ENCODE results near the gene EPB41L4A.

EPB41L4A gene

DNA sequence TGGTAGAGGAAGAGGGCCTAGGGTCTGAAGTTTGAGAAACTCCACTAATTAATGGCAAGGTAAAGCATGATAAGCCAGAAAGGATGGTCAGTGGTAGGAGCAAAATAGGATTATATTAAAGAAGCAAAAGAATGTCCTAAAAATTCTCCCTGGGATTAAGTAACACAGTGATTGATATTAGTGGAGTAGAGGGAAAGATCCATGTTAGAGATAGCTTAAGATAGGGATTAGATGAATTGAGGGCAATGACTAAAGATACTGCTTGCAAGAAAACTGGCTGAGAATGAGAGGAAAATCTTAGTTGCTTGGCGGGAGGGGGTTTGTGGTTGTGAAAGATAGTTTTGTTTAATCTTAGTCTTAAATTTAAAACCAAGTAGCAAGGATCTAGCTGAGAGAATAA, 255.6 kb downstream of the EPB41L4A start:
- Histone ChIP-seq H3K4me2 (ENCODE audit: low read length) (no peak overlapping the region), H3K18ac (ENCODE audit: low read length) (no peak overlapping the region), H3K4ac (ENCODE audit: low read depth, low read length) (no peak overlapping the region), H3K36me3 (ENCODE audit: control insufficient read depth, insufficient read depth, low read length) (peaks cover 8% of the 10 kb centered on the region), H4K5ac (ENCODE audit: low read length) (no peak overlapping the region), H3K23ac (ENCODE audit: low read length) (no peak overlapping the region), H2AK5ac (ENCODE audit: low read length) (no peak overlapping the region), H3K27me3 (ENCODE audit: insufficient read depth, low read length, poor library complexity) (no peaks in the 10 kb centered on the region), H3K79me2 (ENCODE audit: control insufficient read depth, insufficient read depth, low read length) (peaks cover 22% of the 10 kb centered on the region), H3K79me1 (ENCODE audit: low read length) (peaks cover 3% of the 10 kb centered on the region), H2BK120ac (ENCODE audit: low read depth, low read length) (no peak overlapping the region), H2BK15ac (replicated peaks; ENCODE audit: low read depth) (no peak overlapping the region), H3K27ac (ENCODE audit: low read depth, low read length) (no peak overlapping the region), H3K9ac (ENCODE audit: low read length) (no peak overlapping the region), H3K4me1 (ENCODE audit: control insufficient read depth, low read depth, low read length) (peaks cover 7% of the 10 kb centered on the region), H3K56ac (ENCODE audit: low read length) (no peak overlapping the region), H2BK5ac (ENCODE audit: low read length) (no peak overlapping the region), H4K8ac (ENCODE audit: low read depth, low read length) (no peak overlapping the region), H3K4me3 (ENCODE audit: low read length) (no peak overlapping the region)
- WGBS (ENCODE audit: extremely low coverage, insufficient coverage, low lambda C conversion rate), result 100% methylated on average over 1 of the region's 1 CpG
- DNase-seq, result no peak

DNA sequence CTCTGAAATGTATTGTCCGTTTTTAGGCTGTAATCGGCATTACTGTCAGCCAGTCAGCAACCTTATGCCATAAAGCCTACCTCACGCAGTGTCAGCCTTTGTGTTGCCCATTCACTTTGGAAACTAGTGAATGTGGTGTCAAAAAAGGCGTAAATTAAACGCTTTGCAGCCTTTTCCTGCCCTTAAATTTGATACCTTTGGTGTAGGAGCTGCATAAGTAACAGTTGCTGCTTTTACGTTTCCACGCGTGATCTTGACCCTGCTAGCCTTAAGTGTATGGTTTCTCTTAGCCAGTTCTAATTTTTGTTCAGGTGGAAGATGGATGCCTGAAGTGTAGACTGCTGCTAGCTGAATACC, 257.7 kb downstream of the EPB41L4A start:
- peaks cover 8% of the 10 kb centered on the region for H3K36me3 ChIP-seq (ENCODE audit: control insufficient read depth, insufficient read depth, low read length)
- H2BK120ac ChIP-seq (ENCODE audit: low read depth, low read length), result no peak overlapping the region
- peak overlapping the region; percentile 90 for H2AK5ac ChIP-seq (ENCODE audit: low read length)
- H4K5ac ChIP-seq (ENCODE audit: low read length), result no peak overlapping the region
- peak overlapping the region; percentile 98 for H3K56ac ChIP-seq (ENCODE audit: low read length)
- H3K23ac ChIP-seq (ENCODE audit: low read length), result no peak overlapping the region
- H2BK5ac ChIP-seq (ENCODE audit: low read length), result no peak overlapping the region
- no CpG with 5 or more reads among the region's 8 CpGs for WGBS (ENCODE audit: extremely low coverage, insufficient coverage, low lambda C conversion rate)
- peaks cover 22% of the 10 kb centered on the region for H3K79me2 ChIP-seq (ENCODE audit: control insufficient read depth, insufficient read depth, low read length)
- H3K4me3 ChIP-seq (ENCODE audit: low read length), result peak overlapping the region; percentile 97
- H3K4ac ChIP-seq (ENCODE audit: low read depth, low read length), result no peak overlapping the region
- H3K79me1 ChIP-seq (ENCODE audit: low read length), result peaks cover 3% of the 10 kb centered on the region
- H3K4me1 ChIP-seq (ENCODE audit: control insufficient read depth, low read depth, low read length), result peaks cover 7% of the 10 kb centered on the region
- no peak overlapping the region for H2BK15ac ChIP-seq (replicated peaks; ENCODE audit: low read depth)
- H3K27me3 ChIP-seq (ENCODE audit: insufficient read depth, low read length, poor library complexity), result no peaks in the 10 kb centered on the region
- peak overlapping the region; percentile 64 for H3K4me2 ChIP-seq (ENCODE audit: low read length)
- no peak overlapping the region for H4K8ac ChIP-seq (ENCODE audit: low read depth, low read length)
- peak overlapping the region; percentile 22 for H3K18ac ChIP-seq (ENCODE audit: low read length)
- no peak for DNase-seq
- peak overlapping the region; percentile 100 for H3K9ac ChIP-seq (ENCODE audit: low read length)
- no peak overlapping the region for H3K27ac ChIP-seq (ENCODE audit: low read depth, low read length)

DNA sequence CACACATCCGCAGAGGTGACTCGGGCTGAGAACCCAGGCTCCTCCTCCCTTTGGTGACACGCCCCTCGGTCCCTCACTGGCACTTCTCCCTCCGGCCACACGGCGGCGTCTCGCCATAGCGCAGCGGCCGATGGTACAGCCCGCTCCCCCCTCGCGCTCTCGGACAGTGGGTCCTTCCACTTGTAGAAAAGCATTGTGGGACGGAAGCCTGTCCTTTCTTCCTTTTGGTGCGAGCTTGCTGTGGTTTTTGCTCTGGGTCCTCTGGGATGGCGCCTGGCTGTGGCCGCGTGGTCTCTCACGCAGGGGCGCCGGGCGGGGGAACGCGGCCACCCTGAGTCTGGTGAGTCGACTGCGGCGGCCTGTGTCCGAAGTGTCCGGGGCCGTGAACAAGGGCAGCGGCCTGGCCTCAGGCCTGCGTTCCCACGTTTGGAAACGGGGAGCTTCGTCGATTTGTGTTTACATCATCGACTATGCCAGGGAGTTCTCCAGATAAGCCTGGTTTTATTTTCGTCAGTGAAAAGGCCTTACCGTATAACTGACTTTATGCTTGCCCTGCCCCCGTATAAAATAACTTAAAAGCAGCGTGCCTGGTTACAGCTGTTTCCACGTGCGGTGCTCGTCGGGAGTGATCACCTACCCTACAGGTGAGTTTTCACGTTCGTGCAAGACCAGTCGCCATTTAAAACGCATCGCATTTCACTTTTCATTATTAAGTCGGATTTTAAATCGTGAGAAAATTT, 258.3 kb downstream of the EPB41L4A start:
- H3K4ac ChIP-seq (ENCODE audit: low read depth, low read length), result peak overlapping the region; percentile 44
- peak overlapping the region; percentile 22 for H3K18ac ChIP-seq (ENCODE audit: low read length)
- H3K4me1 ChIP-seq (ENCODE audit: control insufficient read depth, low read depth, low read length), result peaks cover 5% of the 10 kb centered on the region
- H3K23ac ChIP-seq (ENCODE audit: low read length), result peak overlapping the region; percentile 74
- WGBS (ENCODE audit: extremely low coverage, insufficient coverage, low lambda C conversion rate), result no CpG with 5 or more reads among the region's 55 CpGs
- peak overlapping the region; percentile 56 for H2BK5ac ChIP-seq (ENCODE audit: low read length)
- H3K56ac ChIP-seq (ENCODE audit: low read length), result peak overlapping the region; percentile 98
- H4K5ac ChIP-seq (ENCODE audit: low read length), result no peak overlapping the region
- H2BK120ac ChIP-seq (ENCODE audit: low read depth, low read length), result no peak overlapping the region
- H3K27ac ChIP-seq (ENCODE audit: low read depth, low read length), result no peak overlapping the region
- peak overlapping the region; percentile 100 for H3K9ac ChIP-seq (ENCODE audit: low read length)
- peak overlapping the region; percentile 97 for H3K4me3 ChIP-seq (ENCODE audit: low read length)
- peak overlapping the region; percentile 64 for H3K4me2 ChIP-seq (ENCODE audit: low read length)
- peaks cover 3% of the 10 kb centered on the region for H3K79me1 ChIP-seq (ENCODE audit: low read length)
- H4K8ac ChIP-seq (ENCODE audit: low read depth, low read length), result no peak overlapping the region
- peak; percentile 93 for DNase-seq
- H2AK5ac ChIP-seq (ENCODE audit: low read length), result no peak overlapping the region
- no peak overlapping the region for H2BK15ac ChIP-seq (replicated peaks; ENCODE audit: low read depth)
- peaks cover 8% of the 10 kb centered on the region for H3K36me3 ChIP-seq (ENCODE audit: control insufficient read depth, insufficient read depth, low read length)
- H3K79me2 ChIP-seq (ENCODE audit: control insufficient read depth, insufficient read depth, low read length), result peaks cover 22% of the 10 kb centered on the region
- no peaks in the 10 kb centered on the region for H3K27me3 ChIP-seq (ENCODE audit: insufficient read depth, low read length, poor library complexity)

DNA sequence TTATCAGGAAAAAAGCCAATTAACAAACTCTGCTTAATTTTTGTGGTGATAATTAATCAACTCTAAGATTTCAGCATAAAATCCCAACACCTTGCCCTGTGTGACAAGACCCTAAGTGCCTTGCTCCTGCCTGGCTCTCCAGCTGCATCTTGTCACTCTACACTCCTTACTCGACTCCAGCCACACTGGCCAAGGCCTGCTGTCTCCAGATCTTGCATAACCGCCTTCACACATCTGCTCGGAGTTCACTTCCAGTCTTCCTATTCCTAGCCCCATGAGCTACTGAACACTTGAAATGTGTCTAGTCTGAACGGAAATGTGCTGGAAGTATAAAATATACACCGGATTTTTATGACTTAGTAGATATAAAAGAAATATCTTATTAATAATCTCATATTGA, 259.6 kb downstream of the EPB41L4A start:
- Histone ChIP-seq H3K4ac (ENCODE audit: low read depth, low read length) (no peak overlapping the region), H3K27ac (ENCODE audit: low read depth, low read length) (no peak overlapping the region), H3K27me3 (ENCODE audit: insufficient read depth, low read length, poor library complexity) (no peaks in the 10 kb centered on the region), H3K4me3 (ENCODE audit: low read length) (no peak overlapping the region), H3K36me3 (ENCODE audit: control insufficient read depth, insufficient read depth, low read length) (peaks cover 8% of the 10 kb centered on the region), H2AK5ac (ENCODE audit: low read length) (no peak overlapping the region), H4K5ac (ENCODE audit: low read length) (no peak overlapping the region), H3K79me1 (ENCODE audit: low read length) (peaks cover 3% of the 10 kb centered on the region), H3K4me1 (ENCODE audit: control insufficient read depth, low read depth, low read length) (peaks cover 5% of the 10 kb centered on the region), H2BK15ac (replicated peaks; ENCODE audit: low read depth) (no peak overlapping the region), H3K4me2 (ENCODE audit: low read length) (no peak overlapping the region), H2BK120ac (ENCODE audit: low read depth, low read length) (no peak overlapping the region), H3K23ac (ENCODE audit: low read length) (no peak overlapping the region), H3K18ac (ENCODE audit: low read length) (no peak overlapping the region), H3K9ac (ENCODE audit: low read length) (no peak overlapping the region), H4K8ac (ENCODE audit: low read depth, low read length) (no peak overlapping the region), H3K56ac (ENCODE audit: low read length) (no peak overlapping the region), H2BK5ac (ENCODE audit: low read length) (no peak overlapping the region), H3K79me2 (ENCODE audit: control insufficient read depth, insufficient read depth, low read length) (peaks cover 22% of the 10 kb centered on the region)
- WGBS (ENCODE audit: extremely low coverage, insufficient coverage, low lambda C conversion rate), result no CpG with 5 or more reads among the region's 5 CpGs
- DNase-seq, result no peak

DNA sequence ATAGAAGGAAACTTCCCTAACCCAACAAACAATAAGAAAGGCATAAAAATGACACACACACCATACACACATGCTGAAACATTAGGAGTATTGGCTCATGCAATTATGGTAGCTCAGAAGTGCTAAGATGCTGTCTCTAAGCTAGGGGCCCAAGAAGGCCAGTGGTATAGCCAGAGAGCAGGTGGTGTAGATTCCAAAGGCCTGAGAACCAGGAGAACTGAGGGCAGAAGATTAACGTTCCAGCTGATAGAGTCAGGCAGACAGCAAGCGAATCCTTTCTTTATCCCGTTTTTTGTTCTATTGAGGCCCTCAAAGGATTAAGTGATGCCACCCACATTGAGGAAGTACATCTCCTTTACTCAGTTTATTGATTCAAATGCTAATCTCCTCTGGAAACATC, 262.9 kb downstream of the EPB41L4A start:
- Histone ChIP-seq H3K9ac (ENCODE audit: low read length) (no peak overlapping the region), H3K18ac (ENCODE audit: low read length) (no peak overlapping the region), H3K4me3 (ENCODE audit: low read length) (no peak overlapping the region), H3K27me3 (ENCODE audit: insufficient read depth, low read length, poor library complexity) (no peaks in the 10 kb centered on the region), H3K4ac (ENCODE audit: low read depth, low read length) (no peak overlapping the region), H3K79me1 (ENCODE audit: low read length) (no peaks in the 10 kb centered on the region), H3K4me2 (ENCODE audit: low read length) (no peak overlapping the region), H3K36me3 (ENCODE audit: control insufficient read depth, insufficient read depth, low read length) (no peaks in the 10 kb centered on the region), H2AK5ac (ENCODE audit: low read length) (no peak overlapping the region), H2BK5ac (ENCODE audit: low read length) (no peak overlapping the region), H4K5ac (ENCODE audit: low read length) (no peak overlapping the region), H3K4me1 (ENCODE audit: control insufficient read depth, low read depth, low read length) (peaks cover 2% of the 10 kb centered on the region), H3K23ac (ENCODE audit: low read length) (no peak overlapping the region), H3K27ac (ENCODE audit: low read depth, low read length) (no peak overlapping the region), H3K79me2 (ENCODE audit: control insufficient read depth, insufficient read depth, low read length) (peaks cover 5% of the 10 kb centered on the region), H3K56ac (ENCODE audit: low read length) (no peak overlapping the region), H2BK15ac (replicated peaks; ENCODE audit: low read depth) (no peak overlapping the region), H4K8ac (ENCODE audit: low read depth, low read length) (no peak overlapping the region), H2BK120ac (ENCODE audit: low read depth, low read length) (no peak overlapping the region)
- WGBS (ENCODE audit: extremely low coverage, insufficient coverage, low lambda C conversion rate), result no CpG with 5 or more reads among the region's 3 CpGs
- DNase-seq, result no peak

All from mesendoderm (in vitro differentiated cells).